Natural killer cell (primary cell): ENCODE measurements around the gene HEXD. TPM values are rescaled to one million over a fixed set of nuclear protein-coding genes. Genes with fewer than 3 reads are reported as not detected.

ENCODE experiments used
- ATAC-seq, 3 donors: fragments of 150-1000 bp in 2 of 3; fragments of 200-7000 bp in 1 of 3; cut with Tn5 transposase; 1 replicate in 1 of 3; 2 replicates in 2 of 3; pipeline ENCODE4 v1.10.0; 2021; ENCODE audit warnings: mild to moderate bottlenecking in 2 of 3, moderate library complexity in 2 of 3
- DNase-seq, 2 donors: peaks; one replicate each; pipeline versions ENCODE4 v3.0.0 to v3.0.0-alpha.2; 2013 to 2021; ENCODE audit warnings: mixed read lengths in 1 of 2
- H3K27ac ChIP-seq: one replicate; pipeline ENCODE4 v1.5.1; 2013; ENCODE audit warnings: mild to moderate bottlenecking, low read length
- H3K27me3 ChIP-seq: one replicate; pipeline ENCODE4 v1.6.1; 2013; ENCODE audit warnings: low read length; ENCODE audit not compliant: control insufficient read depth, insufficient read depth
- H3K36me3 ChIP-seq: one replicate; pipeline ENCODE4 v1.6.1; 2013; ENCODE audit warnings: low read length; ENCODE audit not compliant: control insufficient read depth, insufficient read depth
- H3K4me1 ChIP-seq: one replicate; pipeline ENCODE4 v1.6.1; 2013; ENCODE audit warnings: low read length; ENCODE audit not compliant: control insufficient read depth, insufficient read depth
- H3K4me3 ChIP-seq: one replicate; pipeline ENCODE4 v1.5.1; 2013; ENCODE audit warnings: low read length
- H3K9me3 ChIP-seq: one replicate; pipeline ENCODE4 v1.6.1; 2013; ENCODE audit warnings: low read length; ENCODE audit not compliant: control insufficient read depth, insufficient read depth
- H3K27ac Mint-ChIP-seq, 2 donors: one replicate each; pipeline ENCODE4 v1.8.0; 2022; ENCODE audit warnings: mild to moderate bottlenecking in 2 of 2, mixed read lengths in 2 of 2, moderate library complexity in 1 of 2
- H3K27me3 Mint-ChIP-seq, 2 donors: one replicate each; pipeline ENCODE4 v1.8.0; 2022; ENCODE audit warnings: low read depth in 2 of 2, mixed read lengths in 2 of 2
- H3K36me3 Mint-ChIP-seq: one replicate; pipeline ENCODE4 v1.8.0; 2022; ENCODE audit warnings: mixed read lengths
- H3K4me1 Mint-ChIP-seq, 2 donors: one replicate each; pipeline ENCODE4 v1.8.0; 2022; ENCODE audit warnings: mixed read lengths in 2 of 2
- H3K4me3 Mint-ChIP-seq: one replicate; pipeline ENCODE4 v1.8.0; 2022; ENCODE audit warnings: mild to moderate bottlenecking, moderate library complexity, mixed read lengths
- H3K9me3 Mint-ChIP-seq, 2 donors: one replicate each; pipeline ENCODE4 v1.8.0; 2022; ENCODE audit warnings: mixed read lengths in 2 of 2
- CTCF ChIP-seq: fragments of 200-600 bp; IDR thresholded peaks from one replicate; pipeline ENCODE4 v1.8.0; 2022; ENCODE audit warnings: antibody characterized with exemption
- WGBS: methylation state at CpG from one replicate; pipeline ENCODE4 v1.1.7; 2013; ENCODE audit warnings: missing lambda C conversion rate; ENCODE audit not compliant: insufficient coverage; 5-methylcytosine and 5-hydroxymethylcytosine counted together
- intact Hi-C: fragments of 100-400 bp; cut with micrococcal nuclease; formaldehyde crosslinking; loops from one replicate; pipeline ENCODE4 v1.14.2; 2022
- total RNA-seq, 4 donors: library from RNA; stranded (reverse); fragments of 120-200 nt in 1 of 4; gene quantifications; one replicate each; pipeline versions ENCODE4 v1.2.3 to v1.2.4, GENCODE V29; 2013 to 2022

Gene HEXD
- total RNA-seq, 3 donors from 2014 or later (not counting 1 experiment from before 2014, with no cell fraction given), result 35.7 to 57.4 (median 51.5) TPM

GRCh38 chr17:82441691-82442487, 23.7 kb downstream of the HEXD start:
- intact Hi-C loops, result no loop called here
- no peaks in the 10 kb centered on the region for H3K9me3 Mint-ChIP-seq
- no peak for TF ChIP-seq CTCF
- no peak overlapping the region for H3K27ac ChIP-seq
- no peak for ATAC-seq
- H3K4me1 ChIP-seq, result peaks cover 47% of the 10 kb centered on the region
- no peak for DNase-seq
- no peaks in the 10 kb centered on the region for H3K36me3 Mint-ChIP-seq
- 89% methylated on average over 27 of the region's 27 CpGs for whole genome bisulfite sequencing
- no peak overlapping the region for H3K4me3 Mint-ChIP-seq
- H3K27me3 Mint-ChIP-seq, result no peaks in the 10 kb centered on the region
- H3K9me3 ChIP-seq, result no peaks in the 10 kb centered on the region
- peak overlapping the region in 1 of 2 donors; percentile 36 for H3K27ac Mint-ChIP-seq
- peaks cover 56% of the 10 kb centered on the region for H3K36me3 ChIP-seq
- no peak overlapping the region for H3K4me3 ChIP-seq
- peaks cover 0 to 24% of the 10 kb centered on the region in 2 donors for H3K4me1 Mint-ChIP-seq
- H3K27me3 ChIP-seq, result no peaks in the 10 kb centered on the region

GRCh38 chr17:82442643-82443464, 24.7 kb downstream of the HEXD start:
- Histone ChIP-seq H3K36me3 (peaks cover 53% of the 10 kb centered on the region), H3K27me3 (no peaks in the 10 kb centered on the region), H3K4me3 (no peak overlapping the region), H3K4me1 (peaks cover 50% of the 10 kb centered on the region), H3K27ac (no peak overlapping the region), H3K9me3 (no peaks in the 10 kb centered on the region)
- Mint-ChIP-seq H3K27ac (no peak overlapping the region), H3K9me3 (no peaks in the 10 kb centered on the region), H3K4me3 (no peak overlapping the region), H3K4me1 (peaks cover 3 to 29% of the 10 kb centered on the region in 2 donors), H3K36me3 (no peaks in the 10 kb centered on the region), H3K27me3 (no peaks in the 10 kb centered on the region)
- intact Hi-C loops, result no loop called here
- TF ChIP-seq CTCF, result no peak
- DNase-seq, result no peak
- no peak for ATAC-seq
- WGBS, result 91% methylated on average over 28 of the region's 28 CpGs

GRCh38 chr17:82443465-82444283, 25.5 kb downstream of the HEXD start:
- Mint-ChIP-seq H3K9me3 (no peaks in the 10 kb centered on the region), H3K27ac (no peak overlapping the region), H3K4me3 (no peak overlapping the region), H3K36me3 (no peaks in the 10 kb centered on the region), H3K4me1 (peaks cover 6 to 31% of the 10 kb centered on the region in 2 donors), H3K27me3 (no peaks in the 10 kb centered on the region)
- TF ChIP-seq CTCF, result no peak
- 96% methylated on average over 30 of the region's 40 CpGs for WGBS
- Histone ChIP-seq H3K36me3 (peaks cover 52% of the 10 kb centered on the region), H3K4me1 (peaks cover 56% of the 10 kb centered on the region), H3K9me3 (no peaks in the 10 kb centered on the region), H3K4me3 (no peak overlapping the region), H3K27me3 (no peaks in the 10 kb centered on the region), H3K27ac (no peak overlapping the region)
- ATAC-seq (no peak), DNase-seq (no peak)
- intact Hi-C loops, result no loop called here
